Dedifferentiated amniotic fluid mesenchymal stem cell (primary cell): ENCODE data around the gene WDPCP.
"Not testable (repeated sequence)": the region's sequence is repeated elsewhere in the genome, so short reads cannot be mapped to it uniquely, and the experiment has no call there.

Source experiments
- DNase-seq: peaks from one replicate; pipeline ENCODE4 v3.0.0-alpha.2; 2016; ENCODE audit errors: extremely low spot score

WDPCP gene

DNA sequence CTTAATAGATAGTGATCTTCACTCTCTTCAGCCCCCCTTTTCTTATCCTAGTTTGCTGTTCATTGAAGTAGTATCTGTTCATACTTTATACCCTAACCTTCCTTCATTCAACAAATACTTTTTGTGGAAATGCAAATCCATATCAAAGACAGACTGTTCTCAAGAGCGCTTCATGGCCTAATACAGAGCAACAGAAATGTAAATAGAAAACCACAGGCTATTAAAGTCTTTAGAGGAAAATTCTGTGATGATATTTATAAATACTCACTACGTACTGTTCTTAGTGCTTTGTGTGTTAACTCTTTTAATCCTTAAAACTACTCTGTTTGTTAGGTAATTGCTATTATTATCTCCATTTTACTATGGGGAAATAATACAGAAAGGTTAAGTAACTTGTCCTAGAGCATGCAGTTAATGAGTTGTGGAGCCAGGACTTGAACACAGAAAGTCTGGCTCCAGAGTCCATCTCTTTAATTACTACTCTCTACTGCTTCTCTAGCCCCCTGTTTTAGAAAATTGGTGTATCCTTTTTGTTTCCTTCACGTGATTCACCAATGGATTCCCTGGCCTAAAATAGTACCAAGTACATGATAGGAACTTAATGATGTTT is 3.4 kb upstream of the WDPCP start:
- DNase-seq: no peak

DNA sequence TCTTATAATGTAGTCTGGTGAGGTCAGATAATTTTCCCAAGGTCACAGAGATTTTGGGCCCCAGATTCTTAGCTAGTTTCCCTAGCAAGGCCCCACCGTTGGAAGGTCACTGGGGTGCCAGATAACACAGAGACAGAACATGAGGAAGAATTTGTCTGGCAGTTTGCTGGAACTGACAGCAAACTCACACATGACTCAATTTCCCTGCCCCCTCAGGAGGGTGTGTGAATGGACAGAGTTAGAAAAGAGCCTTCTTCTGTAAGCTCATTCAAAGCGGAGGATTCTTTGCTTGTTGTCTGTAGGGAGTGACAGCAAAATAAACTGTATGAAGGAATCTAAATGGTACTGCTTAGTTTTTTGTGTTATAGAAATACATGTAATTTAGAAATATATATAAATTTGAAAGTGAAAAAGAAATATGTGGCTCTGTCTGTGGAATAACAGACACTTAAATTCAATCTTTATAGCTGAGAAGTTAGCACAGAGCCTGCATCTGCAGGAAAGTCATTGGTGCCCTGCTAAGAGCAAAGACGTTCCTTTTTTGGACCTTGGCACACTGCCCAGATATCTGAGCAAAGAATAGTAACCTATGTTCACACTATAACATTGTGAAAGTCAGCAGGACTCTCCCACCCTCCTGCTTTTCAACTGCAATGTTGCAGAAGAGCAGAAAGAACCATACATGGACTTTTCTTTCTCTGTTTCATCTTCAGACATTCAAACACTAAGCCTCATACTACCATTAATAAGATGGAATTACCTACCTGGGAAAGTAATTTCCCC is 2.5 kb upstream of the WDPCP start:
- no peak for DNase-seq

DNA sequence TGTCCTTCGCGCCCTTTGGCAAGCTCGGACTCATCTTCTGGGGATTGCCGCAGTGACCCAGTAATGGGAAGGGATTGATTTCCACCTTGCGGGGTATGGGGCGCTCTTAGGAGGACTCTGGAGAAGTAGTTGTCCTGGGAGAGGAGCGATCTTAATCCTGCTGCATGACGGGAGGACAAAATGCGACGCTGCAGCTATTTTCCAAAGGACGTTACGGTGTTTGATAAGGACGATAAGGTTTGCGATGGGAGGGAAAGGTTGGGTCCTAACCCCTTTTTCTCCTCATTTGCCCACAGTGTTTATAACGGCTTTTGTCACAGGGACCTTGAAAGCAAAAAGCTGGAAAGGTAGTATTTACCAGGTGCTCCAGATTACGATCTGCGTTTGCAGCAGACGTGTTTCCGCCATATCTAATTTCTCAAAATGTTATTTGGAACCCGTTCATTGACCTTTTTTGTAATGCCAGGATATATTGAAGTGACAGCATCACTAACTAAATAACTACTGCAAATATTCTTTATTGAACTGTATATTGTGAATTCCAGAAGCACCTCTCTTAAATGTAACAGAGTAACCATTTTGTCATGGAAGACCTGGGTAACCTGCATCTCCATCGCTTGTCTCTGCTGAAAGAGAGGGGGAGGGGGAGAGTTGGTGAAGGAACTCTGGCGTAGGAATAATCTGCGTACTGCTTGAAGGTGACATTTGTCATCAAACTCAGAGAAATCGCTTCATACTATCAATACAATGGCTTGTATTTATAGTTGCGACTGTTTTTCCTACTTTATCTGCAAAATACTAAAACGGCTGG is 1.1 kb upstream of the WDPCP start:
- peak; percentile 19 for DNase-seq

DNA sequence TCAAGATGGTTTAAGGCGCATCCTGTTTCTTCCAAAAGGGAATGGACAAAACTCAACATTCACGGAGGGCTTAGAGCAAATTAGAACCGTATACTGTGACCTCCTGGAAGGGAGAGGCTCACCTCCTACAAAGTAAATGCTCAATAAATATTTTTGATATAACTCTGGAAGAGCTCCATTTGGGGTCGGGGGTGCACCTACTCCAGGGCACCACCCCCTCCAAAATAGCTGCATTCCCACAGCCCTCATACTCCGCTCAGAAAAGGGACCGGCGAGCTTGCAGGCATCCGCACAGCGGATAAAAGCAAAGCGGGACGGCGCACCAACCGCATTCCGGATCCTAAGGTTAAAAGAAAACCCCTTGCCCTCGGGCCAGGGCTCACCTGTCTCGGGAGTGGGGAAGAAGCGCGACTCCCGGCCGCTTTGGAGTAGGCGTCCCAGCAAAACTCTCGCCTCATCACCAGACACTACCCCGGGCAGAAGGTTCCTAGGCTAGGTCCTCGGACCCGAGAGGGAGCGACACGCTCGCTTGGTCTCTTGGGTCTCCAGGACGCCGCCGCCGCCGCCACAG is 378 bp downstream of the WDPCP start:
- DNase-seq: no peak

DNA sequence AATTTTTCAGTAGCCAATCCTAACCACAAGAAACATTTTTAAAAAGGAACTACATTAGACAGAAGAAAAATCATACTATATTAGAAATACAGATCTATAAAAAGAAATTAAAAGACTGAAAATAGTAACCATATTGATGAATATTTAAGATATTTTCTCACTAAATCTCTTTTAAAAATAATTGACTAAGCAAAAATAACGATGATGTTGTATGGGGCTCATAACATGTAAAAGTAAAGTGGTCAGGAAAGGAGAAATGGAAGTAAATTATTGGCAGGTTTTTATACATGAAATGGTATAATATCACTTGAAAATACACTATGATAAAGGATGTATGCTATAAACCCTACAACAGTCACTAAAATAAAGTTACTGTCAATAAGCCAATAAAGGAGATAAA is 5.4 kb downstream of the WDPCP start:
- DNase-seq: no peak

DNA sequence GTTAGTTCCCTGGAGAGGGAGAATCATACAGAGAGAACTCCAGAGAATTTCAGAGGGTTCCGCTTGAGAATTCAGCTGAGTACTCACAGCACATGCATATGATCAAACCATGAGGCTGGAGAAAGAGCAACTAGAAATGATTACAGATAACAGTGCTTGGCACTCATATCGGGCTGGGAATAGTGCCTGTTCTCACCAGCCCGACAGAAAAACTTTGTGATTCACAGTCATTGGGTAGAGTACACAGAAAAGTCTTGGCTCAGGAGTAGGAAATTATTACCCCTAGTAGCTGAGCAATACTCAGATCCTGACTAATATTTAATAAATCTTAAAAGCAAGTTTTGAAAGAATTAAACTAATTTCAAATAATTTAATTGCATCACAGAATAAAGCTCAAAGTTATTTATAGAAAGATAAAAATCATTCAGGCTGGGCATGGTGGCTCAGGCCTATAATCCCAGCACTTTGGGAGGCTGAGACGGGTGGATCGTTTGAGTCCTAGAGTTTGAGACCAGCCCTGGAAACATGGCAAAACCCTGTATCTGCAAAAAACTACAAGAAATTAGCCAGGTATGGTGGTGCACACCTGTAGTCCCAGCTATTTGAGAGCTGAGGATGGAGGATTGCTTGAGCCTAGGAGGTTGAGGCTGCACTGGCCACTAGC is 6.8 kb downstream of the WDPCP start:
- no peak for DNase-seq

DNA sequence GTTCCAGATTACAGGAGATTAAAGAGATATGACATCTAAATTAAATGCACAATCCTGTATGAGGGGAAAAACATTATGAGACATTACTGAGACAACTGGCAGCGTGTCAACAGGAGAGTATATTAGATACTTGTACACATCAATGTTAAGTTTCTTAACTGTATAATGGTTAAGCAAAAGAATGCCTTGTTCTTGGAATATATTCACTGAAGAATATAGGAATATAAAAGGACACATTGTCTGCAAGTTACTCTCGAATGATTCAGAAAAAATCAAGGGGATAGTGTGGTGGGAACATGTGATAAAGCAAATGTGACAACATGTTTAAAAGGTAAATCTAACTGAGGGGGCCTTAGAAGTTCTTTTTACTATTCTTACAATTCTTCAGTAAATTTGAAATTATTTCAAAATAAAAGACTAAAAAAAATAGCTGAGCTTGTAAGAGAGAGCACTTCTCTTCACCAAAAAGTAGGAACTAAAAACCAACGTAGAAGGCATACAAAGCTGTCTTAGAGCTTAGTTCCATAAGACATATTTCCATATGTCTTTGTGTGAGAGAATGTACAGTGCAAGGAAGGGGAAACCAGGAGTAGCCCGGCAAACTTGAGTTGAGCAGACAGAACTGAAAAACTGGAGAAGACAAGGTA is 7.5 kb downstream of the WDPCP start:
- no peak for DNase-seq

DNA sequence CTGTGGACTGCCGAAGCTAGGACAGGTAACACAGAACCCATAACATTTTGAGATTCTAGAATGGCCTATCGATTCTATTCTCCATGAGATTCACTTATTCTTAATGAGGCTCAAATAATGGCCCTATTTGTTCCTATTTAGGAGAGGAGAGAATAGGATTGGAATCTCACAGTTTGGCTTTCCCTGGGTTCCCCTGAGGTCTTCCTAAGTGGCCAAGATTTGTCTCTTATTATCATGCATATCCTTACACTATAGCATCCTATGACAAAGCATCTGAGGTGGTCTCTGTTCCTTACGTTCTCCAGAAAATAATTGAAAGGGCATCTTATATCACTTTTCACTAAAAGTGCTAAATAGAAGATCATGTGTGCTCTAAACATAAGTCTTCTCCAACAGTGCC is 9.5 kb downstream of the WDPCP start:
- DNase-seq: no peak

DNA sequence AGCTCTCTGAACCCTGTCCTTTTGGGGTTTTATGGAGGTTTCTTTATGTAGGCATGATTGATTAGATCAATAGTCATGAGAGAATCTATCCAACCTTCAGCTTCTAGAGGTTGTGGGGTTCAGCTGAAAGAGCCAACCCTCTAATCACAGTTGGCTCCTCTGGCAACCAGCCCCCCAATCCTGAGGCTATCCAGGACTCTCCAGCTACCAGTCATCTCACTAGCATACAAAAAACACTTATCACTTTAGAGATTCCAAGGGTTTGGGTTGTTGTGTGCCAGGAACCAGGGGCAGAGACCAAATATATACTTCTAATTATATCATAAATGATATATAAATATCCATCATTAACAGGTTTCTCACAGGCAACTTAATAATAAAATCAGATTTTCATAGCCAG is 11.7 kb downstream of the WDPCP start:
- no peak for DNase-seq

DNA sequence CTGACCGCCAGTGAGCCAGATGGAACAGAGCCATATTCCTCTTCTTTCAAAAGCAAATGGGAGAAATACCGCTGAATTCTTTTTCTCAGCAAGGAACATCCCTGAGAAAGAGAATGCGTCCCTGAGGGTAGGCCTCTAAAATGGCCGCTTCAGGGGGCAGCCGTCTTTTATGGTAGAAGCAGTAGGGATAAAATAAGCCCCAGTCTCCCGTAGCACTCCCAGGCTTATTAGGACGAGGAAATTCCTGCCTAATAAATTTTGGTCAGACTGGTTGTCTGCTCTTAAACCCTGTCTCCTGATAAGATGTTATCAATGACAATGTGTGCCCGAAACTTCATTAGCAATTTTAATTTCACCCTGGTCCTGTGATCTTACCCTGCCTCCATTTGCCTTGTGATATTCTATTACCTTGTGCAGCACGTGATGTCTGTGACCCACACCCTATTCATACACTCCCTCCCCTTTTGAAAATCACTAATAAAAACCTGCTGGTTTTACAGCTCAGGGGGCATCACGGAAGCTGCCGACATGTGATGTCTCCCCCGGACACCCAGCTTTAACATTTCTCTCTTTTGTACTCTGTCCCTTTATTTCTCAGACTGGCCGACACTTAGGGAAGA is 14.4 kb downstream of the WDPCP start:
- DNase-seq: not testable (repeated sequence)

DNA sequence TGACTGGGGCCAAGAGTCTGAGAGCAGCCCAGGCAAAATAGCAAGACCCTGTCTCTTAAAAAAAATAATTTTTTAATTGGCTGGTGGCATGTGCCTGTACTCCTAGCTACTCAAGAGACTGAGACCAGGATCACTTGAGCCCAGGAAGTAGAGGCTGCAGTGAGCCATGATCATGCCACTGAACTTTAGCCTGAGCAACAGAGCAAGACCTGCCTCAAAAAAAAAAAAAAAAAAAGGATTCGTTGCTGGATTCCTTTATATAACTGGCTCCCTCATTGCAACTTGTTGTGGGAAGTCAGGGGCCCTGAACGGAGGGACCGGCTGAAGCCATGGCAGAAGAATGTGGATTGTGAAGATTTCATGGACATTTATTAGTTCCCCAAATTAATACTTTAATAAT is 15.3 kb downstream of the WDPCP start:
- not testable (repeated sequence) for DNase-seq

DNA sequence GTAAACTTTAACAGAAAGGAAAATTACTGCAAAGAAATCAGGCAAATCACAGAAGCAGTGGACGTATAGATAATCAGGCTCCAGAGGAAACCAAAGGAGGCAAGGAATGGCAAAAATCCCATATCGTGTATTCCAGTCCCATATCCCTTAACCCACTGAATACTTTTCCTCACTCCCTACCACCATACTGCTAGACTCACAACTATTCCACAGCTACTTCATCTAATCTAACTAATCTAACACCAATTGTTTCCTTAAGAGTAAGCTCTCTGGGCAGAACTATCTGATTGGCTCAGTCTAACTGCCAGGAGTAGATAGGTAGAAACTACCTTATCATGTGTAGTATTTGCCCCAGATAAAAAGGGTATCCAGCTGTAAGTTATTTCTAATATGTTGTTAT is 16.3 kb downstream of the WDPCP start:
- no peak for DNase-seq

DNA sequence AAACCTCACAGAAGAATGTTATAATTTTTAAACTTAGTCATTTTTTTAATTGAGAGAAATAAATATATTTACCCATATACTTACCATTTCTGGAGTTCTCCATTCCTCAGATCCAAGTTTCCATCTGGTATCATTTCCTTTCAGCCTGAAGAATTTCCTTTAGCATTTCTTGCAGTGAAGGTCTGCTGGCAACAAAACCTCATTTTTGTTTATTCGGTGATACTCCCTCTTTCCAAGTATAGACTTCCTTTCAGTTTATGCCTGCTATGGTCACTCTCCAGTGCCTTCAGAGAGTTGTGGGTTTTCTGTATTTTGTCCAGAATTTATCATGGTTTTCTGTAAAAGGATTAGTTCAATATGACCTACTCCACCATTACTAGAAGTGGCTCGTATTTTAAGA is 17.0 kb downstream of the WDPCP start:
- DNase-seq: no peak

DNA sequence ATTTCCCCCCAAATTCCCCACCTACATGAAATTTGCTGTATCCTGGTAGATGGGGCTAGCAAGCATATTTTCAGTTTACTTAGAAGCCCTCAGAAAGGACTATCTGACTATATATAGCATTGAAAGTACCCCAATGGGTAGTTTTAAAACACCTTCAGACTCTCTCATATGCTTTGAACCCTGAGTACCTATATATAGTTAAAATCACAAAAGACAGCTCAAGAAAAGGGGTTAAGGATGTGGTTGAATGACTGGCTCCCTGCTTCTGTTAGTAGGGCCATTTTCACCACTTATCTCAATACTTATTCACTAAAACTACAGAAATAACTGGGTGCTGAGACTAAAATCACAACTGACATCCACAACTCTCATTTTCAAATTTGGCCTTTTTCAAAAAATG is 18.5 kb downstream of the WDPCP start:
- no peak for DNase-seq

DNA sequence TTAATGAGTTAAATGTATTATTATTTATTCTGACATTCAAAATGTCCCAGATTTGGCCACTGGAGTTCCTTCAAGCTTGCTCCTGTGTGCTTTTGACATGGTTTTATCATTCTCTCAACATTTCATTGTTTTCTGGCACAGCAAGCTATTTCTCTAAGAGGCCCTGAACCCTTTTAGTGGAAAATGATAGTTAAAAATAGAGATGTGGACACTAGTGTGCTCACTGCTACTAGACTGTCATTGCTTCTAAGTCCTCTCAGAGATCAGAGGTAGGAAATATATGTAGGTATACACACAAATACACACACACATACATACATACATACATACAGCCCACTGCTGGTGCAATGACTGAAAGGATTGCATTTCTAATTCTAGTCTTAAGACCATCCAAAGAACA is 25.5 kb downstream of the WDPCP start:
- no peak for DNase-seq

DNA sequence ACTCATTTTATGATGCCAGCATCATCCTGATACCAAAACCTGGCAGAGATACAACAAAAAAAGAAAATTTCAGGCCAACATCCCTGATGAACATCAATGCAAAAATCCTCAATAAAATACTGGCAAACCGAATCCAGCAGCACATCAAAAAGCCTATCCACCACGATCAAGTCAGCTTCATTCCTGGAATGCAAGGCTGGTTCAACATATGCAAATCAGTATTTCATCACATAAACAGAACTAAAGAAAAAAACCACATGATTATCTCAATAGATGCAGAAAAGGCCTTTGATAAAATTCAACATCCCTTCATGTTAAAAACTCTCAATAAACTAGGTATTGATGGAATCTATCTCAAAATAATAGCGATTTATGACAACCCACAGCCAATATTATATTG is 29.4 kb downstream of the WDPCP start:
- DNase-seq: not testable (repeated sequence)

DNA sequence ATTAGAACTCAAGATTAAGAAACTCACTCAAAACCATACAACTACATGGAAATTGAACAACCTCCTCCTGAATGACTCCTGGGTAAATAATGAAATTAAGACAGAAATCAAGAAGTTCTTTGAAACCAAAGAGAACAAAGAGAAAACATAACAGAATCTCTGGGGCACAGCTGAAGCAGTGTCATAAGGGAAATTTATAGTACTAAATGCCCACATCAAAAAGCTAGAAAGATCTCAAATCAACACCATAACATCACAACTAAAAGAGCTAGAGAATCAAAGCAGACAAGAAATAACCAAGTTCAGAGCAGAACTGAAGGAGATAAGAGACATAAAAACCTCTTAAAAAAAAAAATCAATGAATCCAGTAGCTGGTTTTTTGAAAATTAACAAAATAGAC is 30.5 kb downstream of the WDPCP start:
- DNase-seq: not testable (repeated sequence)

DNA sequence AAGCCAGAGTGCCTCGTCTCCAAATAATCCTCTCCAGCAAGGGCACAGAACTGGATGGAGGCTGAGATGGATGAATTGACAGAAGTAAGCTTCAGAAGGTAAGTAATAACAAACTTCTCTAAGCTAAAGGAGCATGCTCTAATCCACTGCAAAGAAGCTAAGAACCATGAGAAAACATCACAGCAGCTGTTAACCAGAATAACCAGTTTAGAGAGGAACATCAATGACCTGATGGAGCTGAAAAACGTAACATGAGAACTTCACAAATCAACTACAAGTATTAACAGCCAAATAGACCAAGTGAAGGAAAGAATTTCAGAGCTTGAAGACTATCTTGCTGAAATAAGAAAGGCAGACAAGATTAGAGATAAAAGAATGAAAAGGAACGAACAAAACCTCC is 32.3 kb downstream of the WDPCP start:
- no peak for DNase-seq

DNA sequence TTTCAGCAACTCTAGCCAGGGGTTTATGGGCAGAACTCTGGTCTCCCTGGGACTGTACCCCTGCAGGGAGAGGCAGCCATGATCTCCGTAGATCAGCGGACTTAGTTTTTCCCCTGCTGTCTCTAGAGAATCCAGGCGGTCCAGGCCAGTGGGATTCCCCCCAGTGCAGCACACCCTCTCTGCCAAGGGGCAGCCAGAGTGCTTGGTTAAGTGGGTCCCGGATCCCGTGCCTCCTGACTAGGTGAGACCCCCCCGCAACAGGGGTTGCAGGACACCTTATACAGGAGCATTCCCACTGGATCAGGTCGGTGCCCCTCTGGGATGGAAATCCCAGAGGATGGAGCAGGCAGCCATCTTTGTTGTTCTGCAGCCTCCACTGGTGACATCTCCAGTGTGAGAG is 33.0 kb downstream of the WDPCP start:
- DNase-seq: no peak

DNA sequence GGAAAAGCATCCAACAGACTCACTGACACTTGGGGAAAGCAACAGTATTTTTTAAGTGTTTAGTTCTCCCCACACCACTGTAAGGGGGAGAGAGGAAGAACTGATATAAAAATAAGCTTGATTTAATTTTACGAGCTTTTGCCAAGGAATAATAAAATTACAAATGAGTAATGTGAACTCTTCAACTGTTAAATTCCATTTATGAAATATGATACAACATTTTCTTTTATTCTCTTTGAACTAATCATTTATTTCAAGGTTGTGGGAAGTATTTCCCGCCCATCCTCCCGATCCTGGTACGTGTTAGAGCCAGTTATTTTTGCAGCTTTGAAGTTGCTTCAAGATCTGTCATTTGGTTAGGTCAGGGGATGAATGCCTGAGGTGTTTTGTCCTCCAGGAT is 35.2 kb downstream of the WDPCP start:
- no peak for DNase-seq

DNA sequence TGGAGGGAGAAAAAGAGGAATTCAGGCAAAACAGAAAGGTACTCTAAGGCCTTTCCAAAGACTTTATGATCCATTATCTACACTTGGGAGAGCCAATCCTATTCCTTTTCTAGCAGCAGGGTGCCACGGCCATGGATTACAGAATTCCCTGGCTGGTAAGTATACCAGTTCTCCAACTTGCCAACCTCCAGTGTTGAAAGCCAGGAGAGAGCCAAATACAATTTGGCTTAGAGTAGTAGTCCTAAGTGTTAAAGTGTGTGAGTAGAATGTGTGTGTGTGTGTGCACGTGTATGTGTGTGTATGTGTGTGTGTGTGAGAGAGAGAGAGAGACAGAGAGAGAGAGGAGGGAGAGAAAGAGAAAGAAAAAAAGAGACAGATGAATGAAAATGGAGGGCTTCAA is 43.3 kb downstream of the WDPCP start:
- DNase-seq: no peak
